Trophoblast cell (in vitro differentiated cells and primary cell): ENCODE measurements around the gene ZNF607.

Experiments used
- DNase-seq, 2 donors: peaks; one replicate each; pipeline ENCODE4 v3.0.0-alpha.2; 2016
- H2AFZ ChIP-seq: 2 replicates; pipeline ENCODE4 v1.6.1; 2013; ENCODE audit warnings: low read length, moderate library complexity, mild to moderate bottlenecking; ENCODE audit not compliant: insufficient read depth, poor library complexity
- H2AK5ac ChIP-seq: 2 replicates; pipeline ENCODE4 v1.6.1; 2013; ENCODE audit warnings: mild to moderate bottlenecking, low read length
- H2BK120ac ChIP-seq: 2 replicates; pipeline ENCODE4 v1.6.1; 2013; ENCODE audit warnings: low read length, mild to moderate bottlenecking, moderate library complexity; ENCODE audit not compliant: insufficient read depth, poor library complexity
- H2BK12ac ChIP-seq: 2 replicates; pipeline ENCODE4 v1.6.1; 2013; ENCODE audit warnings: mild to moderate bottlenecking, low read length, moderate library complexity
- H2BK5ac ChIP-seq: 2 replicates; pipeline ENCODE4 v1.6.1; 2013; ENCODE audit warnings: low read length, low read depth, moderate library complexity, mild to moderate bottlenecking; ENCODE audit not compliant: poor library complexity
- H3K14ac ChIP-seq: 2 replicates; pipeline ENCODE4 v1.6.1; 2013; ENCODE audit warnings: mild to moderate bottlenecking, low read length
- H3K18ac ChIP-seq: 2 replicates; pipeline ENCODE4 v1.6.1; 2013; ENCODE audit warnings: mild to moderate bottlenecking, low read length
- H3K23ac ChIP-seq: 2 replicates; pipeline ENCODE4 v1.6.1; 2013; ENCODE audit warnings: low read length
- H3K27ac ChIP-seq: 2 replicates; pipeline ENCODE4 v1.5.1; 2013; ENCODE audit warnings: low read depth, mild to moderate bottlenecking, inconsistent platforms, low read length, moderate library complexity
- H3K27me3 ChIP-seq: 2 replicates; pipeline ENCODE4 v1.6.1; 2013; ENCODE audit warnings: inconsistent platforms, mild to moderate bottlenecking, low read length, moderate library complexity; ENCODE audit not compliant: insufficient read depth
- H3K36me3 ChIP-seq, 2 experiments: 1 replicate in 1 of 2; 2 replicates in 1 of 2; pipeline ENCODE4 v1.6.1; 2013; ENCODE audit warnings: low read length in 2 of 2, mild to moderate bottlenecking in 2 of 2, moderate library complexity in 1 of 2; ENCODE audit not compliant: insufficient read depth in 2 of 2, control insufficient read depth in 1 of 2
- H3K4ac ChIP-seq: 2 replicates; pipeline ENCODE4 v1.6.1; 2013; ENCODE audit warnings: low read depth, mild to moderate bottlenecking, low read length, moderate library complexity
- H3K4me1 ChIP-seq, 2 experiments: 1 replicate in 1 of 2; 2 replicates in 1 of 2; pipeline ENCODE4 v1.6.1; 2013; ENCODE audit warnings: low read length in 2 of 2, mild to moderate bottlenecking in 2 of 2, moderate library complexity in 1 of 2; ENCODE audit not compliant: insufficient read depth in 2 of 2, control insufficient read depth in 1 of 2
- H3K4me2 ChIP-seq: 2 replicates; pipeline ENCODE4 v1.6.1; 2013; ENCODE audit warnings: inconsistent platforms, mild to moderate bottlenecking, low read length, moderate library complexity
- H3K4me3 ChIP-seq: 2 replicates; pipeline ENCODE4 v1.5.1; 2013; ENCODE audit warnings: mild to moderate bottlenecking, low read depth, low read length, inconsistent platforms
- H3K79me1 ChIP-seq: one replicate; pipeline ENCODE4 v1.6.1; 2013; ENCODE audit warnings: low read length
- H3K79me2 ChIP-seq: 2 replicates; pipeline ENCODE4 v1.6.1; 2013; ENCODE audit warnings: low read length, mild to moderate bottlenecking; ENCODE audit not compliant: control insufficient read depth, insufficient read depth, poor library complexity
- H3K9ac ChIP-seq: 2 replicates; pipeline ENCODE4 v1.6.1; 2013; ENCODE audit warnings: mild to moderate bottlenecking, low read length
- H3K9me3 ChIP-seq: 2 replicates; pipeline ENCODE4 v1.6.1; 2013; ENCODE audit warnings: low read depth, mild to moderate bottlenecking, control low read depth, inconsistent platforms, low read length; ENCODE audit not compliant: insufficient read depth
- H4K12ac ChIP-seq: 2 replicates; pipeline ENCODE4 v1.6.1; 2013; ENCODE audit warnings: low read depth, mild to moderate bottlenecking, low read length, moderate library complexity
- H4K8ac ChIP-seq: 2 replicates; pipeline ENCODE4 v1.6.1; 2013; ENCODE audit warnings: low read depth, mild to moderate bottlenecking, low read length, moderate library complexity
- H4K91ac ChIP-seq: one replicate; pipeline ENCODE4 v1.6.1; 2013; ENCODE audit warnings: low read depth, mild to moderate bottlenecking, low read length, moderate library complexity
- WGBS: extraction: QIAGEN DNeasy Blood & Tissue Kit; methylation state at CpG from one replicate; pipeline ENCODE4 v1.1.7; 2013; ENCODE audit warnings: missing lambda C conversion rate; ENCODE audit not compliant: insufficient read length, insufficient coverage; ENCODE audit errors: extremely low coverage; 5-methylcytosine and 5-hydroxymethylcytosine counted together

The ZNF607 gene

DNA sequence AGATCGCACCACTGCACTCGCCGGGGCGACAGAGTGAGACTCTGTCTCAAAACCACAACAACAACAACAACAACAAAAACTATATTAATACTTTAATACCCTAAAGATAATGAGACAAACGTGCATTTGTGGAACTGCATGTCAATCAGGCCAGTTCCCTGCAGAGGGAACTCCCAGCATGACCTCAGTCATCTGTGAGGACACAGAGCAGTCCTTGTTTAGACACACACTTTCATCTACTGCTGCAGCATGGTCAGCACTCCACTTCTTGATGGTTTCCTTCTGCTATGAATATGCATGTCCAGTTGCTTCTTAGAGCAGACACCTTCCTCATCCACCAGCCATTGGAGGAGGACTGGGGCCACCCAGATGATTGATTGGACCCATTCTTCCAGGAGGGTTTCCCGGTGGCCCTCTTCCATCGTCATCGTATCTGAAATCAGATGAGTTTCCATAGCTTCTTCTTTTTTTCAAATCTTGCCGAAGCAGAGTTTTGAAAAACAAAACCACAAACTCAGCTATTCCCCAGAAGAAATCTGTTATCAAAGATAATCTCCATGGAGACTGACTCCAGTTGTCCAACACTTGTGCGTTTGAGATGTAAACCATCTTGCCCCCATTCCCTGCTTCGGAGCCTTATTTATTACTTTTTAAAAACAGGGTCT lies 26.5 kb downstream of the ZNF607 start:
- Histone ChIP-seq H3K18ac (no peak overlapping the region), H3K4me3 (no peak overlapping the region), H3K14ac (no peak overlapping the region), H3K36me3 (peaks cover 7 to 10% of the 10 kb centered on the region in 2 experiments), H3K4ac (no peak overlapping the region), H4K12ac (no peak overlapping the region), H2BK5ac (no peak overlapping the region), H3K9me3 (peaks cover 8% of the 10 kb centered on the region), H3K27ac (no peak overlapping the region), H2AK5ac (no peak overlapping the region), H3K4me1 (no peaks in the 10 kb centered on the region), H3K27me3 (no peaks in the 10 kb centered on the region), H2BK120ac (no peak overlapping the region), H3K9ac (no peak overlapping the region), H3K79me2 (peaks cover 3% of the 10 kb centered on the region), H2BK12ac (no peak overlapping the region), H4K91ac (no peak overlapping the region), H3K79me1 (no peaks in the 10 kb centered on the region), H3K4me2 (no peak overlapping the region), H2AFZ (no peak overlapping the region), H3K23ac (no peak overlapping the region), H4K8ac (no peak overlapping the region)
- DNase-seq: no peak
- no CpG with 5 or more reads among the region's 11 CpGs for WGBS

DNA sequence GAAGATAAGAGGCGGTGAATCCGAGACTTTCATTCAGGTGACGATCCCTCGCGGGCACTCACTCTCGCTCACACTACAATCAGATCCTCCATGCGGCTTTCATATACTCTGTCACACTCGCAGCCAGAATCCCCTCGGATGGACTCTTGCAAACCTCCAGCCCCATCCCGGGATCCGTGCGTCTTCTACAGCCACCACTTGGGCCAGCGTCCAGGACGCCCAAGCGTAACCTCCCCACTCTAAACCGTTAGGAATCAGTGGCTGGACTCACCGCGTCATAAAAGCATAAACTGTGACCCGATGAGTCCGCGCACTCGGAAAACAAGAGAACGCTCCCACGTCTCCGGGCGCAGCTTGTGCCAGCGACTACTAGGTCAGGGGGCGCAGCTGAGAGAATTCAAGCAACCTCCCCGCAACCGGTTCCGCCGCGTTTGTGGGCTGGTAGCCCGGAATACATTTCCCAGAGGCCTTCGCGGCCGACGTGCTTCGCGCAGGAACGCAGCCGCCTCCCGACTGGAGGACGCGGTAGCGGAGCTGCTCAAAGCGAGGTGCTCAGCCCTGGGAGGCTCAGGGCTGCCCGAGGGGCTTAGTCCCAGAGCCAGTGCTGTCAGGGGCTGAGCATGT lies 27.6 kb downstream of the ZNF607 start:
- Histone ChIP-seq H3K4ac (no peak overlapping the region), H2BK5ac (no peak overlapping the region), H4K91ac (peak overlapping the region; percentile 54), H3K14ac (peak overlapping the region; percentile 29), H3K9ac (peak overlapping the region; percentile 6), H3K18ac (peak overlapping the region; percentile 21), H3K79me2 (peaks cover 3% of the 10 kb centered on the region), H2BK12ac (peak overlapping the region; percentile 16), H3K27ac (no peak overlapping the region), H2AFZ (peak overlapping the region; percentile 94), H4K8ac (peak overlapping the region; percentile 72), H2AK5ac (no peak overlapping the region), H3K23ac (no peak overlapping the region), H3K79me1 (no peaks in the 10 kb centered on the region), H4K12ac (no peak overlapping the region), H2BK120ac (no peak overlapping the region), H3K4me3 (peak overlapping the region; percentile 70), H3K9me3 (peaks cover 7% of the 10 kb centered on the region), H3K4me2 (peak overlapping the region; percentile 83), H3K27me3 (no peaks in the 10 kb centered on the region), H3K4me1 (no peaks in the 10 kb centered on the region), H3K36me3 (peaks cover 7% of the 10 kb centered on the region in 2 experiments)
- DNase-seq: peak; percentile 71 to 75
- WGBS: no CpG with 5 or more reads among the region's 48 CpGs

DNA sequence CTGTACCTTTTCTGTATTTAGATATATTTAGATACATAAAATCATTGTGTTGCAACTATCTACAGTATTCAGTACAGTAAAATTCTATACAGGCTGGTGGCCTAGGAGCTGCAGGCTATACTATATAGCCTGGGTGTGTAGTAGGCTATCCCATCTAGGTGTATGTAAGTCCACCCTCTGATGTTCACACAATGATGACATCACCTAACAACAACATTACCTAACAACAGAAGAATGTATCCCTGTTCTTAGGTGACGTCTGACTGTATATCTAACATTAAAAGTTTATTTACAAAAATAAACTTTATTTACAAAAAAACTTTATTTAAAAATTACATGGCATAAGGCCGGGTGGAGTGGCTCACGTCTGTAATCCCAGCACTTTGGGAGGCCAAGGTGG lies 36.0 kb downstream of the ZNF607 start:
- H3K4me2 ChIP-seq: no peak overlapping the region
- H3K4me3 ChIP-seq: no peak overlapping the region
- no peak overlapping the region for H3K4ac ChIP-seq
- no peaks in the 10 kb centered on the region for H3K79me1 ChIP-seq
- H3K9ac ChIP-seq: no peak overlapping the region
- no peak overlapping the region for H4K12ac ChIP-seq
- no peak overlapping the region for H4K91ac ChIP-seq
- no peak overlapping the region for H4K8ac ChIP-seq
- H3K79me2 ChIP-seq: no peaks in the 10 kb centered on the region
- WGBS: no CpG with 5 or more reads among the region's 3 CpGs
- H2BK120ac ChIP-seq: no peak overlapping the region
- no peak overlapping the region for H2BK5ac ChIP-seq
- peaks cover 8% of the 10 kb centered on the region for H3K9me3 ChIP-seq
- H3K36me3 ChIP-seq: no peaks in the 10 kb centered on the region
- H2BK12ac ChIP-seq: no peak overlapping the region
- no peaks in the 10 kb centered on the region for H3K27me3 ChIP-seq
- H3K27ac ChIP-seq: no peak overlapping the region
- H3K4me1 ChIP-seq: no peaks in the 10 kb centered on the region
- no peak overlapping the region for H3K23ac ChIP-seq
- H2AK5ac ChIP-seq: no peak overlapping the region
- no peak overlapping the region for H3K18ac ChIP-seq
- no peak overlapping the region for H2AFZ ChIP-seq
- H3K14ac ChIP-seq: no peak overlapping the region
- DNase-seq: no peak

DNA sequence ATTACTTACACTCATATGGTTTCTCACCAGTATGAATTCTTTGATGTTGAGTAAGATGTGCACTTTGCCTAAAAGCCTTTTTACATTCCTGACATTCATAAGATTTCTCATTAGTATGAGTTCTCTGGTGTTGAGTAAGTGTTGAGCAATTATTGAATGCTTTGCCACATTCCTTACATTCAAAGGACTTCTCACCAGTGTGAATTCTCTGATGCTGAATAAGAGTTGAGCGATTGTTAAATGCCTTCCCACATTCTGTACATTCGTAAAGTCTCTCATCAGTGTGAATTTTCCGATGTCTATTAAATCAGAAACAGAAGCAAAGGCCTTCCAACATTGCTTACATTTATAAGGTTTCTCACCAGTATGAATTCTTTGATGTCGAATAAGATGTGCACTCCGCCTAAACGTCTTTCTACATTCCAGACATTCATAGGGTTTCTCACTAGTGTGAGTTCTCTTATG lies 50.1 kb downstream of the ZNF607 start:
- Histone ChIP-seq H3K79me2 (no peaks in the 10 kb centered on the region), H3K4me2 (no peak overlapping the region), H3K4me3 (no peak overlapping the region), H3K4me1 (no peaks in the 10 kb centered on the region), H4K12ac (no peak overlapping the region), H4K91ac (no peak overlapping the region), H3K9ac (no peak overlapping the region), H3K27me3 (no peaks in the 10 kb centered on the region), H4K8ac (no peak overlapping the region), H2AFZ (no peak overlapping the region), H3K9me3 (peaks cover 7% of the 10 kb centered on the region), H3K4ac (no peak overlapping the region), H3K36me3 (no peaks in the 10 kb centered on the region), H2AK5ac (no peak overlapping the region), H2BK5ac (no peak overlapping the region), H3K79me1 (no peaks in the 10 kb centered on the region), H3K14ac (no peak overlapping the region), H2BK120ac (no peak overlapping the region), H3K23ac (no peak overlapping the region), H2BK12ac (no peak overlapping the region), H3K27ac (no peak overlapping the region), H3K18ac (no peak overlapping the region)
- peak; percentile 8 to 75 for DNase-seq
- WGBS: no CpG with 5 or more reads among the region's 6 CpGs
